ENCODE data around the gene TCOF1.
"Not testable (repeated sequence)": the region's sequence is repeated elsewhere in the genome, so short reads cannot be mapped to it uniquely, and the experiment has no call there.

The TCOF1 gene

DNA sequence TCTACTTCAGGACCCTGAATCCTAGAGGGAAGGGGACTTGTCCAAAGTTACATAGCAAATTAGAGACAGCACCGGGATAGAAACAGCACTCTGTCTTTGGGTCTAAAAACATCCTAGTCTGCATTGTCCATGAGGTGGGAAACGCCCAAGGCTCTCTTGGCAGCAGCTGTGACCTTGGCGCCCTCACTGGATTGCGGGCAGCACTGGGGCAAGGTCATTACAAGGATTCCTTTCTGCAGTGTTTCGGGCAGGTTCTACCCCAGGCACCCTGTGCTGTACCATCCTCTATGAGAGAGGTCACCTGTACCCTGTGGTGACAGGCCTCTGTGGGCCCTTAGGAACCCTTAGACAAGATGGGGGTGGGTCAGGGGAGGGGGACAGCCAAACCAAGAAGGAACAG is 46.6 kb downstream of the TCOF1 start:
- DNase-seq (ENCODE audit: low read depth, low spot score): no peak

DNA sequence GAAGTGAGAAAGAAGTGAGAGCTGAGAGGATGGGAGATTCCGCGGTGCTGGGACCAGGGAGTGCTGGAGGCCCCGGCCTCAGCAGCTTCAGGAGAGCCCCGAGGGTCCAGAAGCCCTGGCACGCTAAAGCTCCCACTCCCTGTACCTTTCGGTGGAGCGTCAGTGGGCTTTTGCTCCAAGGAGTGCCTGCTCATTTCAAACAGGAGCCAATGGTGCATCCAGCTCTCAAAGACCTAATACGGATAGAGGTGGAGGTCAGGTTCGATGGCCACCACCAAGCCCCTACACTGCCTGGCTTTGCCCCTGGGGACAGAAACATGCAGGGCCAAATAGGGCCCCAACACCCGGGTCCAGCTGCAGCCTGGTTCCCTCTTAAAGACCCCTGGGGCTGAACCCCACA is 47.0 kb downstream of the TCOF1 start:
- DNase-seq (ENCODE audit: low read depth, low spot score): no peak

DNA sequence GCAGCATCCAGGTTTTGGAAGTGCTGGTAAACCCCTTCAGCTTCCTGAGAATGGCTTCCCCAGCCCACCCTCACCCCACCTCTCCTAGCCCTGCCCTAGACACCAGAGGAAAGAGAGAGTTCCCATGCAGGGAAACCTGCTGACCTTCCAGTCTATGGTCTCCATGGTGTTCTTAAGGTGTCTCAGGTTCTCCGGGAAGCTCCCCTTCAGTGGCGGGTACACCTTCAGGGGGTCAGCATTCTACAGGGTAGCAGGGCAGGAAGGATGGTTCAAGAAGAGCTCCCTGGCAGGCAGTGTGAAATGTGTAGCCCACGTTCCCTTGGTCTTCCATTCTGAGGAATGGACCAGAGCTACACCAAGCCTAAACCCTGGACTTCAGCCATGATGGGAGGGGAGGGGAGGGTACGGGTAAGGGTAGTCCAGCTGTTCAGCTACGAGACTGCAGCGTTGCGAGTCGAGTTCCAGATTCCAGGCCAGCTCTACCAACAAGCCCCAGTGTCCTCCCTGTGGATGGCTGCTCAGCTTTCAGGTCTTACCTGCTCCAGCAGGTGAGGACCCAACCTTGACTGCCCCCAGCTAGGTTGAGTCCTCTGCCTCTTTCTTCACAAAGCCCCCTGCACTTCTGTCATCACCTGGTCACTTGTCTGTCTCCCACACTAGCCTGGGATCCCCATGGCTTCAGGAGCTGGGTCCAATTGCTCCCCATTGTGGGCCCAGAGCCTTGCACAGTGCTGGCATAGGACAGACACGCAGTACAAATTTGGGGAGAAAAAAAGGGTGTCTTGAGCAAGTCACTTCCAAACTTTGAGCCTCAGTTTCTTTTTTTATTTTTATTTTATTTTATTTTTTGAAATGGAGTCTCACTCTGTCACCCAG is 47.7 kb downstream of the TCOF1 start:
- DNase-seq (ENCODE audit: low read depth, low spot score): no peak

DNA sequence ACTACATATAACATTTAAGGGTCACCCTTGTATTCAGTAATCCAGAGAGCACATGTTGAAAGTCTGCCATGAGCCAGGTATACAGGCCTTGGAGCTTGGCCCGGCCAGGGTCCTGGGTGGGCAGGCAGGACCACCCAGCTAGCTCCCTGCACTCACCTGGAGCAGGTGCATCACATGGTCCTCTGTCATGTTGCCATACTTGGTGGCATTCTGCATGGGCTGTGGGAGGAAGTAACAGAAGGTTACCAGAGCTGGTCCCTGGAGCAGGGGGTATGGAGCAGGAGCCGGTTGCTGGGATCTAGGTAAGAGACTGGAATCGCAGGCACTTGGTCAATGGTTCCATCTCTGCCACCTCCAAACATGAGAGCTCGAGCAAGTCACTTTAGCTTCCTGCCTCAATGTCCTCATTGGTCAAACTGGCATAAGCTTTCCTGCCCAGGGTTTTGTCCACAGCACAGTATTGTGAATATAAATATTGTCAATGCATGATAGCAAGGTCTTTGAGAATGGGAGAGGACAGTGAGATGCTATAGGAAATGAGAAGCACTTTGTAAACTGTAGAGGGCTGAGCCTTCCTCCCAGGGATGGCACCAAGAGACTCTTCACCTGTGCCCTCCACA is 48.7 kb downstream of the TCOF1 start:
- no peak for DNase-seq (ENCODE audit: low read depth, low spot score)

DNA sequence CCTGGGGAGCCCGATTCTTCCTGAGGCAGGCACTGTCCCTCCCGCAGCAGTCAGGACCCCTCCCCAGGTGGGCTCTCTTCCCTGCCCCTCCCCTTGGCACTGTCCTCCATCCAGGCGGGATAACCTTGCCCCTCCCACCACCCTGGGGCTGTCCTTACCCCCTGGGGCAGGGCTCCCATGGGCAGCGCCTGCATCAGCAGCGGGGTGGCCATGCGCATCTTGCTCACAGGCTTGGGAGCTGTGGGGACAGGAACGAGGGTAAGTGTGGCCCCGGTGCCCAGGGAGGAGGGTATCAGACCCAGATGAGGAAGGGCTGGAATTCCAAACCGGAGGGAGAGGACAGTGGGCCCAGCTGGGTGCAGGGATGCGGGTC is 49.2 kb downstream of the TCOF1 start:
- no peak for DNase-seq (ENCODE audit: low read depth, low spot score)

DNA sequence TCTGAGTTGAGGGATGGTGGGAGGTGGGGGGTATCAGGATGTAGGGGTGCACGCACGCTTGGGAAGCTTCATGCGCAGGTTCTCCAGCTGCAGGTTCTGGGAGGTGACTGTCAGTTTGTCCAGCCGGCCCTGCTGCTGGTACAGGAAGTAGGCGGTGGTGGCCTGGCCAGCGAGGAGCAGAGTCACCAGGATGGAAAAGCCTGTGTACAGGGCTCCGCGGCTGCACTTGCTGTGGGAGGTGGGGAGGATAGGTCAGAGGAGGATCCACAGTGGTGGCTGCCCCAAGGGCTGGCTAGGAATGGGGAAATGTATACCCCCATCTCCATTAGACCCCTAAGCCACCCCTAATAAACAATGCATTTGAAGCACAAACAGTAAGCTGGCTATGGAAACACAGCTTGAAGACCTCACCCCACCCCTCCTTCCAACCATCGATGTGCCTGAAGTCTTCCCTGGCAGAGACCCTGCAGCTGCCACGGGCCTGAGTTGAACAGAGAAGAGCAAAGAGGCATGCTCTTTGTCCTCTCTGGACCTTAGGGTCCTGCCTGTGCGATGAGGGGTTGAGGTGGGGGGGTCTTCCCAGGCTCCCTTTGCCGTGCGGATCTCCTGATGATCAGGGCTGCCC is 49.7 kb downstream of the TCOF1 start:
- DNase-seq (ENCODE audit: low read depth, low spot score): no peak

DNA sequence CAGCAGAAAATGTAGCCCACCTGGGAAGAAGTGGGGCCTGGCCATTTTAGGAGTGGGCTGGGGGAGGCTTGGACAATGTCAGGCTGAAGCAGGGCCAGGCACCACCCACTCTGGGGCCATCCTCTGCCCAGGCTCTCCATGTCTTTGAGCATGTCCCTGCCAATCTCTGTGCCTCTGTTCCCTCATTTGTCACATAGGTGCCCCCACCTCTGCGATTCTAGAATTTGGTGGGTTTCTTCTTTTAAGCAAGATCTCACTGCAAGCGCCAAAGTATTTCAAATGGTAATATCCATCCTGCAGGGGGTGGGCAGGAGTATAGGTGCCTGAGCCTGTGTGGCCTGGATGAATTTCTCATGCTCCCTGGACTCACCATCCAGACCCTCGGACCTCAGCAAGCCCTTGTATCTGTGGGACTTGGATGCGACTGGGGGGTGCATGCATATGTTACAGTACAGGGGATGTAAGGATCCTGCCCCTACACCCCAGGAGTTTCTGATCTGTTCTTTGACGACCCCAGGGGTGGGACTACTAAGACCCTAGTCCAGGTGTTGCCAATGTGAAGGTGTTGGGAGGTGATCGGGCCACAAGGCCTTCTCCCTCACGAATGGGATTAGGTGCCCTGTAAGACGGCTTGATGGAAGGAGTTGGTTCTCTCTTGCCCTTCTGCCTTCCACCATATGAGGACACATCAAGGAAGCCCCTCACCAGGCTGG is 50.9 kb downstream of the TCOF1 start:
- no peak for DNase-seq (ENCODE audit: low read depth, low spot score)

DNA sequence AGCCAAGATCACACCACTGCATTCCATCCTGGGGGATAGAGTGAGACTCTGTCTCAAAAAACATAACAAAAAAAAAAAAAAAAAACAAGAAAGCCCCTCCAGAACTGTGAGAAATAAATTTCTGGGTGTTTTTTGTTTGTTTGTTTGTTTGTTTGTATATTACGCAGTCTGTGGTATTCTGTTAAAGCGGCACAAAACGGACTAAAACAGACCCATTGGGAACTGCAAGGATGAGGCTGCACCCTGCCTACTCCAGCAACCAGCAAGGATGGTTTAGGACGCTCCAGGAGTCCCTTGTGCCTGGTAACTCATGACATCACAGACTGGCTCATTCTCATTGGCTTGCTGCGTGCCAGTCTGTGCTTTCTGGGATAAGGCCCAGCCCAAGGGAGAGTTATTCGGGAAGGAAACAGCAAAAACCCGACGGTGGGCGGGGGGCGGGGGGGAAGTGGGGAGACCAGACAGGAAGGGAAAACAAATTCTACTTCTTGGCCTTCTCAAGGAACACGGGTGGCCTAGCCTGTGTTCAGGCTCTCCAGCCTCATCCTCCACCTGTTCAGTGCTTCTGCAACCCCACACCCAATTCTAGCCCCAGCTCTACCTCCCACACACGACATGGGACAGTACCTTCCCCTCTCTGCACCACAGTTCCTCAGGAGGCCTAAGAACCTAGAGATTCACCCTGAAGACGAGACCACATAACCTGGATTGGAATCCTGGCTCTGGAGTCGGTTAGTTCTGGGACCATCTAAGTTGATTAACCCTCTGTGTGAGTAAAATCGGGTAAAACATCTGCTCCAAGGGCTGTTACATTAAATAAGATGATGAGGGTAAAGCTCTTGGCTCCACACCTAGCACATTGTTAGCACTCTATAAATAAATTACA is 52.4 kb downstream of the TCOF1 start:
- DNase-seq (ENCODE audit: low read depth, low spot score): peak; percentile 67

DNA sequence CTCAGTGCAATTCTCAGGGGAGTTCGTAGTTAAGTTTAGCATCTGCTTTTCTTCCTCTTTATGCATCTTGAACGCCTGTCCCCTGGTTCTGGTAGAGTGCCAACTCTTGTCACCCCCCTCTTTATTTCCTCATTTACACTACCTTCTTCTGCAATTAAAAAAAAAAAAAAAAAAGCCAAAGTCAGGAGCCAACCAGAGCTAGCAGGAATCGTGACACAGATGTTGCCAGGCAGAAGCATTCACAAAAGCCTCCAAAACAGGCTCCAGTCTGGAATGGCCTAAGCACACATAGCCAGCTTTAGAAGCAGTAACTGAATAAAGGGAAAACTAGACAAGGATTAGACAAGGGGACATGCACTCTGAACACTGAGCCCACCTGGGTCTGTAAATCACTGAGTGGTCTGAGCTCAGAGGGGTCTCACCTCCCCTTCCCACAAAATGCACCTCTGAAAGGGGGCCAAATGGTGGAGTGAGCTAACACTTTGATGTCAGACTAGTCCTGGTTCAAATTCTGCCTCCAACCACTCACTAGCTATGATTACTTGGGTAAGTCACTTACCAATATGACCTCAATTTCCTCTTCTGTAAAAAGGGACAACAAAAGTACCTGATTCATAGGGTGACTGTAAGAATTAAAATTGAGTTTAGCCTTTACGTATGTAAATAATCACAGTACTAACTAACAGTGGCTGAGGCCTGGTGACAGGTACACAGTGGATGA is 53.2 kb downstream of the TCOF1 start:
- DNase-seq (ENCODE audit: low read depth, low spot score): no peak

DNA sequence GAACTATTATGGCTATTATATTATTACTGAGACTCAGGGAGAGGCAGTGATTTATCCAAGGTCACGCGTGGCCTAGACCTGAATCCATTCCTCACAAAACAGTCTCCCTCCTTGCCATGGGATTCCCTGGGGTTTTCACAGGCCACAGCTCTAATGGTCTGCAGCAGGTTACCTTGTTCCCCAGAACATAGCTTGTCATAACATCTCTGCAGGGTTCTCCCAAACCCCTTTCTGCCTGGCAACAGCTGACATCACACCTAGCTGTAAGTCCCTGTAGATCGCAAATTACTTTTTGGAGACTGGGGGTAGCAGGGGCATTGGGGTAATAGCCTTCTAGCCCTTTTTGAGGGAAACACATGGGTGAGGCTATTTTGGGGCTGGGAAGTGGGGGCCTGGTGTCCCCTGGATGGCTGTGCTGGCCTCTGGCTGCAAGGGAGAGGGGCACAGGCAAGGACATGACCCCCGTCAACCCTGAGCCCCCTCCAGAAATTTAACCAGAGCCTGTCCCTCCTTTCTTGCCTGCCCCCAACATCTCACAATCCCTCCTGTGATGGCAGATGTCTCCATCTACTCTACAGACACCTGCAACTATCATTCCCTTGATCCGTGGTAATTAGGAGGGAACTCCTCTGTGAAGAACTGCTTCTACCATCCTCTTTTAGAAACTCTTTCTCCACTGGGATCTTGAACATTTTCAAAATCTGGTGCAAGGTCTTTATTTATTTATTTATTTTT is 53.9 kb downstream of the TCOF1 start:
- DNase-seq (ENCODE audit: low read depth, low spot score): no peak

DNA sequence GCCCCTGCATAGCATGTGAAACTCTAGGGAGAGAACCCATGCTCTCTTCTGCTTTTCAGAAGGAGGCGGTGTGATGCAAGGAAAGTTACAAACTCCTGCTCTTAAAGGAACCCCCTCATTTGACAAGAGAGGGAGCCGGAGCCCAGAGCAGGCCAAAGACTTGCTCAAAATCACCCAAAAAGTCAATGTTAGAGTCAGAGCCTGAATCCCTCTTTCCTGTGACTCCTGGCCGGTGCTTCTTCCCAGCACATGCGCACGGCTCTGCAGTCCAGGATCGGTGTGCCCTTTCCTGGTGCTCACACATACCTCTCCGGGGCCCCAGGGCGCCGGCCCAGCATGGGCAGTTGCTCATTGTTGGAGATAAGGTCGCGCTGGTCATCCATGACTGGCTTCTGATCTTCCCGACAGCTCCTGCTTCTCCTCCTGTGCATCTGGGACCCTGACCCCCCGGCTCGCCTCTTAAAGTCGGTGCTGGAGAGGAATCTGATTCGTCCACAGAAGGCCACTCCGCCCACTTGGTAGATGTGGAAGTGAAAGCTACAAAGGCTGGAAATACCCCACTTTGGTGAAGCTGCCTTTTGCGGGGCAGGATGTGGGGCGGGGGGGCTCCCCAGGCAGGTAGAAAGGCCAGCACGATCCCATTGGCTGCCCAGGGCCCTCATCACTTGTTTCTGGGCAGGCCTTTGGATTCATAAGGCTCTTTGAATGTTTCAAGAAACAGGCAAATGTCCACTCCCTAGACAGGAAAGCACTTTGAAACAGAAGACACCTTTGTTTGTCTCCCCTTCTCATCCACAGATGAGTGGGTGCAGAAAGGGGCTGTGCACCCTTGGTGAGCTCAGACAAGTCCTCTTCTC is 55.0 kb downstream of the TCOF1 start, which contains the start of gene CD74:
Gene CD74 (minus strand): TSS at position 592 of the 857 bp plus-strand sequence. CDS start 161 bp downstream, at position 431.
- DNase-seq (ENCODE audit: low read depth, low spot score): no peak

DNA sequence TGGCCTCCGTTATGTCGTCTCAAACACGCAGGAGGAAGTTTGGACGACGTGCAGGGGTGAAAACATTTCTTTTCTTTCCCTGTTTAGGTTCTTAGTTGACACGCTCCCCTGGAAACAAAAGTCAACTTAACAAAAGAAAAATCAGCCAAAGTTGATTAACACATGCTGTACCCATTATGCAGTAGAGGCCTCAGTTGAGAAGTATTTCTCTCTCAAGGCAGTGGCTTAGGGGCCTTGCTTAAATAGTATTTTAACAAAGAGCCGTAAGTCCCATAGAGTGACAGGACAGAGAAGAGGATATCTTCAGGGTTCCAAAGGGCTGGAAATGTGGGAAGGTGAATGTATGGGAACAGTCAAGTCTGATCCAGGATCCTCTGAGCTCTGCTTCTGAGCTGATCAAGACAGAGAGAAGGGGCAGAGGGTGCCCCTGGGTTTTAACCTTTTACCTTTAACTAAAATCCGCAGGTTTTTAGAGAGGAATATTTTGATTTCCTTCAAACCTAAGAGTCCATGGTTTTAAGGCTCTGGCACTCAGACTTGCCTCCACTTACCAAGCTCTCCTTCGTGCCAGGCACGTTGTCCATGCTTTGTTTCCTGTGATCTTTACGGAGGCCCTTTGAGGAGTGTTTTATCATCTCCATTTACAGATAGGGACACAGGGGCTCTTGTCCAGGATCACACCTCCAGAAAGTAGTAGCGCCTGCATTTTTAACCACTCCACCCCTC is 55.8 kb downstream of the TCOF1 start:
- DNase-seq (ENCODE audit: low read depth, low spot score): no peak

DNA sequence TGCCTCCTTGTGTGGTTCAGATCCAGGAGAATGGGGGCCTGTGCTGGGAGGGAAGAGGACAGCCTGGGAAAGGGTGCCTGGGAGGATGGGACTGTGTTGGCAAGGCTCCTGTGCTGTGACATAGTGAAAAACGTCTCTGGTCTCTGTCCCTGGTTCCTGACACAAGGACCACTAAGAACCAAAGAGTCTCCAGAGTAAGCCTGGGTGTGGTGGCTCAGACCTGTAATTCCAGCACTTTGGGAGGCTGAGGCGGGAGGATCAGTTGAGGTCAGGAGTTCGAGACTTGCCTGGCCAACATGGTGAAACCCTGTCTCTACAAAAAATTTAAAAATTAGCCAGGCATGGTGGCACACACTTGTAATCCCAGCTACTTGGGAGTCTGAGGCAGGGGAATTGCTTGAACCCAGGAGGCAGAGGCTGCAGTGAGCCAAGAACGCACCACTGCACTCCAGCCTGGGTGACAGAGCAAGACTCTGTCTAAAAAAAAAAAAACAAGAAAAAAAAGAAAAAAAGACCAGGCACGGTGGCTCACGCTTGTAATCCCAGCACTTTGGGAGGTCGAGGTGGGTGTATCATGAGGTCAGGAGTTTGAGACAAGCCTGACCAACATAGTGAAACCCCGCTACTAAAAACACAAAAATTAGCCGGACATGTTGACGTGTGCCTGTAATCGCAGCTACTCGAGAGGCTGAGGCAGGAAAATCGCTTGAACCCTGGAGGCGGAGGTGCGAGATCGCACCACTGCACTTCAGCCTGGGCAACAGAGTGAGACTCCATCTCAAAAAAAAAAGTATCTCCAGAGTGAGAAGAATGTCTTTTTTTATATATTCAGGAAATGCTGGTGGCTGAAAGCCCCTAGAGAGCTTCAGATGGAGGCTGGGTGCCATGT is 56.6 kb downstream of the TCOF1 start:
- not testable (repeated sequence) for DNase-seq (ENCODE audit: low read depth, low spot score)

DNA sequence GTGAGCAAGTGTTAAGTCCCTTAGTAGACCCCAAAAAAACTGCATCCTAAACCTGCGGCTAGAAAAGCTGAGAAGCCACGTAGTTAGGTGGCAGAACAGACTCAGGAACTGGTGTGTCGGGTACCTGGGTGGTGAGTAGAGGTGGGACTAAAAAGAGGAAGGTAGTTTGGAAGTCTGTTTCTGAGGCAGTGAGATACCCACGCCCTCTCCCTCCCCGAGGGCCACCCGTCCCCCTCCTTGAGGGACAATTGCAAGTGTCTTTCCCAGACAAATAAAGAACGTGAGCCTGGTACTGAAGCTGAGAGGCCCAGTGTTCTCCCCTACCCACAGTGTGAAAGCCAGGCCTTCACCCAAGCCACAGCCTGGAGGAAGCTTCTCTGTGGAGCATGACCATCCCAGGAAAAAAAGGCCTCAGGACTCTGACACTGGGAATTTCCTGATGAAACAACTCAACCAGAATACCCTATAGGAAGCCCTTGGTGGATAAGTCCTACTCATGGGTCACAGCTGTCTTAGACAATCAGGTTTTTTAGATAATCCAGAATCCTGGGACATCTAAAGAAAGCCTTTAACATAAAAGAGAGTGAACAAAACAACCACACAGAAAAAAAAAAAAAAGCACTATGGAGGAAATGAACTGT is 62.3 kb downstream of the TCOF1 start:
- DNase-seq (ENCODE audit: low read depth, low spot score): no peak

DNA sequence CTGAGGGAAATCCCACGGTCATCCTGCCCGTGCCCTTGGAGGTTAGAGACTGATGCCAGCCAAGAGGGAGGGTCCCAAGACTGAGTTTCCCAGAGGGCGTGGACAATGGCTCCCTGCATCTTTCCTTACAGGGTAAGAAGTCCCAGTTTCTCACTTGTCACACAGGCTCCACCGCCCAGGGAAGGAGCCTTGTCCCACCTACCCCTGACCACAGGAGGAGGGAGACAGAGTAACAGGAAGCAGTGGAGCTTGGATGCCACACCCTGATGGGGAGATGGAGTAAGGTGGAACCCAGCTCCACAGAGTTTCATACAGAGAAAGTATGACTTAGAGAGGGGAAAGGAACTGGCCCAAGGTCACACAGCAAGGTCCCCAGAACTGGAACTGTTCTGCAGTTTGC is 64.6 kb downstream of the TCOF1 start:
- DNase-seq (ENCODE audit: low read depth, low spot score): no peak

DNA sequence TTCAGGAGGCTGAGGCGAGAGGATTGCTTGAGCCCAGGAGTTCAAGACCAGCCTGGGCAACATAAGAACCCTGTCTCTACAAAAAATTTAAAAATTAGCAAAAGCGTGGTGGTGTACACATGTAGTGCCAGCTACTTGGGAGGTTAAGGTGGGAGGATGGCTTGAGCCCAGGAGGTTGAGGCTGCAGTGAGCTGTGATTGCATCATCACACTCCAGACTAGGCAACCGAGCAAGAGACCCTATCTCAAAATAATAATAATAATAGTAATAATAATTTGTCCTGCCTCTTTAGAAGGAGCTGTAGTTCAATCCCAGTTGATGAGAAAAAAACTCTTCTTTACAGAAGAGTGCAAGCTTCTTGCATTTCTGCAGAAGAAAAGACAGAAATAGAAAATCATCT is 65.3 kb downstream of the TCOF1 start:
- DNase-seq (ENCODE audit: low read depth, low spot score): no peak

DNA sequence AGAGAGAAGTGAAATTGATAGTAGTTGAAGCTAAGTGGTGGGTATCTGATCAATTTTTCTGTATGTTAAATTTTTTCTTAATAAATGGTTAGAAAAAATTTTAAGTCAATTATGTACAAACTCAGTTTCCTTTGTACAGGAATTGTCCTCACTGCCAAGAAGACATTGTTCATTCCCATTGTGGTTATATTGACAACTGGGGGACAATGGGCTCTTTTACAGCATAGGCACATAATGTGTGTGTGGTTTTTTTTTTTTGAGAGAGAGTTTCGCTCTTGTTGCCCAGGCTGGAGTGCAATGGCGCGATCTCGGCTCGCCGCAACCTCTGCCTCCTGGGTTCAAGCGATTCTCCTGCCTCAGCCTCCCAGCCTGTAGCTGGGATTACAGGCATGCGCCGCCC is 68.7 kb downstream of the TCOF1 start:
- DNase-seq (ENCODE audit: low read depth, low spot score): not testable (repeated sequence)
